SKM-1 treated with dmso at 0.1 percent for 144 hours (cell line): ENCODE data around the gene ENTR1.

Experiments
- DNase-seq: peaks from one replicate; lab custom pipeline; 2025; ENCODE audit not compliant: unreplicated experiment; lab: John Stamatoyannopoulos, UW

Gene ENTR1

GRCh38 chr9:136410500-136411287 lies at the start of gene ENTR1, which contains the start of gene PMPCA:
Gene ENTR1, minus strand, starts transcription at chr9:136410614. Its CDS starts 217 bp downstream, at chr9:136410397.
Gene PMPCA, plus strand, starts transcription at chr9:136410658. Its CDS starts 11 bp downstream, at chr9:136410669.
- peak; percentile 82 for DNase-seq

- no peak for DNase-seq
These were observed 49.0 kb upstream of the ENTR1 start for GRCh38 chr9:136459425-136459824.

- DNase-seq: no peak
These were observed 46.9 kb upstream of the ENTR1 start for GRCh38 chr9:136457326-136457725.

- no peak for DNase-seq
These were observed 45.8 kb upstream of the ENTR1 start for GRCh38 chr9:136456258-136456657.

- no peak for DNase-seq
These were observed 44.9 kb upstream of the ENTR1 start for GRCh38 chr9:136455043-136456002.

GRCh38 chr9:136454026-136454796 lies 43.8 kb upstream of the ENTR1 start:
- no peak for DNase-seq

- no peak for DNase-seq
These were observed 42.9 kb upstream of the ENTR1 start for GRCh38 chr9:136453326-136453725.

GRCh38 chr9:136451221-136451877 lies 40.9 kb upstream of the ENTR1 start:
- no peak for DNase-seq

GRCh38 chr9:136448655-136449054 lies 38.2 kb upstream of the ENTR1 start:
- no peak for DNase-seq

GRCh38 chr9:136447173-136447778 lies 36.9 kb upstream of the ENTR1 start:
- no peak for DNase-seq

GRCh38 chr9:136445799-136446198 lies 35.4 kb upstream of the ENTR1 start:
- no peak for DNase-seq

- no peak for DNase-seq
These were observed 33.7 kb upstream of the ENTR1 start for GRCh38 chr9:136444102-136444501.

GRCh38 chr9:136443687-136444086 lies 33.3 kb upstream of the ENTR1 start:
- no peak for DNase-seq

- DNase-seq: no peak
These were observed 32.7 kb upstream of the ENTR1 start for GRCh38 chr9:136443087-136443486.

- no peak for DNase-seq
These were observed 31.9 kb upstream of the ENTR1 start for GRCh38 chr9:136442265-136442664.

GRCh38 chr9:136441681-136442245 lies 31.3 kb upstream of the ENTR1 start:
- no peak for DNase-seq

GRCh38 chr9:136441191-136441680 lies 30.8 kb upstream of the ENTR1 start:
- no peak for DNase-seq

GRCh38 chr9:136439481-136440408 lies 29.3 kb upstream of the ENTR1 start, which contains the start of gene INPP5E:
Gene INPP5E, minus strand, starts transcription at chr9:136439845. Its CDS starts 426 bp downstream, at chr9:136439419.
- DNase-seq: peak; percentile 19
